Measurements from ENCODE around the gene SLC66A3.

The SLC66A3 gene

DNA sequence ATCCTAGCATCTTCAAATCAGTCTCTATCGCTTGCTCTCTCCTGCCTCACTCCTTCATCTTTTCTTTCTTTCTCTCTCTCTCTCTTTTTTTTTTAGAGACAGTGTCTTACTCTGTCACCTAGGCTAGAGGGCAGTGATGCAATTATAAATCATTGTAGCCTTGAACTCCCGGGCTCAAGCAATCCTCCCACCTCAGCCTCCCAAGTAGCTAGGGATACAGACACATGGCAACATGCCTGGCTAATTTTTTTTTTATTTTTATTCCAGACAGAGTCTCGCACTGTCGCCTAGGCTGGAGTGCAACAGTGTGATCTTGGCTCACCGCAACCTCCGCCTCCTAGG lies 10.6 kb upstream of the SLC66A3 start:
- no peak for TF ChIP-seq Cebpa-rat (IDR thresholded peaks at IDR 0.05)
- H3K4me1 ChIP-seq, result peaks cover 0 to 20% (median 9%) of the 10 kb centered on the region in 10 experiments; a peak in 11 of 20 replicates
- no peaks in the 10 kb centered on the region for H4K20me1 ChIP-seq
- H3K4me2 ChIP-seq, result peak overlapping the region in 4 of 11 experiments; percentile 34 to 51 (median 38); a peak in 6 of 22 replicates
- H3K36me3 ChIP-seq, result no peaks in the 10 kb centered on the region
- no peak overlapping the region for H3K9ac ChIP-seq
- no peak overlapping the region for H3K4me3 ChIP-seq
- peaks cover 0 to 7% (median 0%) of the 10 kb centered on the region in 11 experiments; a peak in 4 of 22 replicates for H3K9me3 ChIP-seq (replicated peaks in 1 of 11)
- peak overlapping the region in 1 of 11 experiments; percentile 49; a peak in 1 of 22 replicates for H3K27ac ChIP-seq
- H3K27me3 ChIP-seq, result no peaks in the 10 kb centered on the region; a peak in 1 of 22 replicates

- peaks cover 0 to 7% (median 0%) of the 10 kb centered on the region in 11 experiments; a peak in 4 of 22 replicates for H3K9me3 ChIP-seq (replicated peaks in 1 of 11)
- H3K4me2 ChIP-seq, result peak overlapping the region in 7 of 11 experiments; percentile 2 to 62 (median 39); a peak in 13 of 22 replicates
- H3K27ac ChIP-seq, result peak overlapping the region in 5 of 11 experiments; percentile 14 to 49 (median 37); a peak in 9 of 22 replicates
- H4K20me1 ChIP-seq, result no peaks in the 10 kb centered on the region
- no peak for TF ChIP-seq Cebpa-rat (IDR thresholded peaks at IDR 0.05)
- no peaks in the 10 kb centered on the region for H3K36me3 ChIP-seq
- H3K4me1 ChIP-seq, result peaks cover 0 to 20% (median 9%) of the 10 kb centered on the region in 10 experiments; a peak in 11 of 20 replicates
- H3K27me3 ChIP-seq, result no peaks in the 10 kb centered on the region; a peak in 1 of 22 replicates
- H3K9ac ChIP-seq, result no peak overlapping the region
- no peak overlapping the region for H3K4me3 ChIP-seq
These were observed 9.9 kb upstream of the SLC66A3 start for GRCh38 chr2:11145350-11145749.

DNA sequence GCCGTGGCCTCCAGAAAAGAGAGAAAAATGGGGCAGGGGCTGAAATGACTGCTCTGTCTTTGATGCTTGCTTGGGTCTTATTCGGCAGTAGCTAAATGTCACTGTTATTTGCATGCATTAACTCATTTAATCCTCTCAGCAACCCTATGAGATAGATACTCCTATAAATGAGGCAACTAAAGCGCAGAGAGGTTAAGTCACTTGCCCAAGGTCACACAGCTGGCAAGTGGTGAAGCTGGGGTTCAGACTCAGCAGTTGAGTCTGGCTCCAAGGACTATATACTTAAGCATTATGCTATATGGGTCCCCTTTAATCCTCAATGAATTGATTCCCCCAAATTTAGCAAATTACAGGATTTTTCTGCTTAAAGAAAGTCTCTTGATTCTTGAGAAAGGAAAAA lies 9.2 kb upstream of the SLC66A3 start:
- H3K4me2 ChIP-seq, result peak overlapping the region in 4 of 11 experiments; percentile 36 to 62 (median 45); a peak in 7 of 22 replicates
- H3K27ac ChIP-seq, result no peak overlapping the region
- no peaks in the 10 kb centered on the region for H4K20me1 ChIP-seq
- H3K27me3 ChIP-seq, result no peaks in the 10 kb centered on the region; a peak in 1 of 22 replicates
- H3K4me1 ChIP-seq, result peaks cover 0 to 20% (median 9%) of the 10 kb centered on the region in 10 experiments; a peak in 11 of 20 replicates
- H3K9me3 ChIP-seq (replicated peaks in 1 of 11), result peaks cover 0 to 7% (median 0%) of the 10 kb centered on the region in 11 experiments; a peak in 4 of 22 replicates
- H3K4me3 ChIP-seq, result no peak overlapping the region
- TF ChIP-seq Cebpa-rat (IDR thresholded peaks at IDR 0.05), result no peak
- H3K36me3 ChIP-seq, result no peaks in the 10 kb centered on the region
- H3K9ac ChIP-seq, result no peak overlapping the region

DNA sequence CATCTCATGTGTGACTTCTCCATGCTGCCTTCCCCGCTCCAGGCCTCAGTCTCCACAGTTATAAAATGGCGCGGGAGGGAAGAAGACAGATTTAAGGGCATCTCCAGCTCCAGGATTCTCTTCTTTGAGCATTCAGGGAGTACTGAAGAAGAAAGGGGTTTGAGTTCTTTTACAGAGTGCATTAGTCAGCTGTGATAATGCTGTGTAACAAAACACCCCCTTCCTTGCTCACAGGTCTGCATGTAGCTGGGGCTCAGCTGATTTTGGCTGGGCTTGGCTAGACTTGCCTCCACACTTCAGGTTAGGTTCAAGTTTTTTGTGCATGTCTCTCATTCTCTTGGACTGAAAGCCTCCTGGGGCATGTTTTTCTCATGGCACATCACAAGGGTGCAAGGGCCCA lies 8.0 kb upstream of the SLC66A3 start:
- Histone ChIP-seq H3K9me3 (replicated peaks in 1 of 11) (peaks cover 0 to 7% (median 0%) of the 10 kb centered on the region in 11 experiments; a peak in 4 of 22 replicates), H3K4me3 (no peak overlapping the region), H3K27ac (no peak overlapping the region), H4K20me1 (no peaks in the 10 kb centered on the region), H3K4me2 (no peak overlapping the region), H3K27me3 (no peaks in the 10 kb centered on the region; a peak in 1 of 22 replicates), H3K4me1 (peaks cover 0 to 20% (median 9%) of the 10 kb centered on the region in 10 experiments; a peak in 11 of 20 replicates), H3K36me3 (no peaks in the 10 kb centered on the region), H3K9ac (no peak overlapping the region)
- TF ChIP-seq Cebpa-rat (IDR thresholded peaks at IDR 0.05), result no peak

DNA sequence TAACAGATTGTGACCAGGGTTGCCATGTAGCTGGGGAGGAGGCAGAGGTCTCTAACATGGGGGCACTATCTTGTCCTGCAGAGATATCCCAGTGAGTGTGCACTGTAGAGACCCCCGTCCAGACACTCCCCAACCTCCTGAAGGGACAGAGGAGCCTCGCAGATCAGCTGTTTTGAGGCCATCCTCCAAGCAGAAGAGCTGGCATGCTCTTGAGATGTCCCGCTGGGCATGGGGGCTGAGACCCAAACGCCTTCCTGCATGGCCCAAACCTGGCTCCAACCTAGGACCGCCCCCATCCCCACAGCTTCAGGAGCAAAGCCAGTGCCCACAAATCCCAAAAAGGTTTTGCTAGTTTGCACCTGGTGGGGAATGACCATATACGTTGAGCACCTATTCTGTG lies 2.7 kb upstream of the SLC66A3 start:
- Histone ChIP-seq H4K20me1 (0 out of 22 replicates have a peak, but pooled peaks cover 0 to 9% (median 0%) of the 10 kb centered on the region in 11 experiments), H3K36me3 (no peaks in the 10 kb centered on the region), H3K4me3 (no peak overlapping the region), H3K9ac (no peak overlapping the region), H3K27ac (no peak overlapping the region), H3K4me1 (peaks cover 17 to 19% (median 18%) of the 10 kb centered on the region in 10 experiments), H3K4me2 (no peak overlapping the region), H3K27me3 (no peaks in the 10 kb centered on the region), H3K9me3 (replicated peaks in 1 of 11) (peaks cover 0 to 2% (median 0%) of the 10 kb centered on the region in 11 experiments; a peak in 2 of 22 replicates)
- TF ChIP-seq Cebpa-rat (IDR thresholded peaks at IDR 0.05), result no peak

DNA sequence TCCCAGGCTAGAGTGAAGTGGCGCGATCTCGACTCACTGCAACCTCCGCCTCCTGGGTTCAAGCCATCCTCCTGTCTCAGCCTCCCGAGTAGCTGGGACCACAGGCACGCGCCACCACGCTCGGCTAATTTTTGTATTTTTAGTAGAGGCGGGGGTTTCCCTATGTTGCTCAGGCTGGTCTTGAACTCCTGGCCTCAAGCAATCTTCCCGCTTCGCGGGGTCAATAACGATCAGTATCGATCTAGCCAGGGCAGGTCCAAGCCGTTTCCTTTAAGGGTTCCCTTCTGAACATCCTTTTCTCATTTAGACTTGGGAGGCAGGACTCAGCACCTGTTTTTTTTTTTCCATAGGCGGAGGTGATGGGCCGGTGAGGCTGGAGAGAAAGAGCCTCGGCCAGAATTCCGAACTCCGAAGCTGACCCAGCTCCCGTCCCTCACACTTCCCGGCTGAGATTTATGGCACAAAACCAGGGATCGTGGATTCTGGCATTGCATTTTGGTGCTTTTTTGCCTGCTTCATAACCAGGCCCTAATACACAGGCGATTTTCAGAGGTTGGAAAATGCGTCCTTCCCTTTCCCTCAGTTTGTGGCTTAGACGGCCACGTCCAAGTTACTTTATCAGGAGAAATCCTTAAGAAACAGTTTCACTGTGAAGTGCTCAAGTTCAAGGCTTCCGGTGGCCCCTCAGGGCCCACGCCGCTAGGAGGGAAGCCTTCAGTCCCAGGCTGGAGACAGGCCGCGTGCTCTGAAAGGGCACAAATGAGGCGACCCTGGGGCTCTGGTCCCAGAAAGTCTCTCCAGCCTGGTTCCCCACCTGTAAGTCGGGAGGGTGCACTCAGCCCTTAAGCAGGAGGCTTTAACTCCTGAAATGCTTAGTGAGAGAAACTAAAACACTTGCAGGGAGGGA lies 998 bp upstream of the SLC66A3 start:
- Histone ChIP-seq H3K27me3 (no peaks in the 10 kb centered on the region), H3K27ac (peak overlapping the region; percentile 76 to 90 (median 84)), H3K4me3 (peak overlapping the region; percentile 47 to 76 (median 64)), H3K36me3 (no peaks in the 10 kb centered on the region), H3K4me2 (peak overlapping the region; percentile 86 to 99 (median 97)), H3K9ac (peak overlapping the region; percentile 71 to 86 (median 82)), H4K20me1 (0 out of 22 replicates have a peak, but pooled peaks cover 0 to 10% (median 0%) of the 10 kb centered on the region in 11 experiments), H3K9me3 (replicated peaks in 1 of 11) (no peaks in the 10 kb centered on the region), H3K4me1 (peaks cover 21 to 27% (median 24%) of the 10 kb centered on the region in 10 experiments)
- no peak for TF ChIP-seq Cebpa-rat (IDR thresholded peaks at IDR 0.05)

DNA sequence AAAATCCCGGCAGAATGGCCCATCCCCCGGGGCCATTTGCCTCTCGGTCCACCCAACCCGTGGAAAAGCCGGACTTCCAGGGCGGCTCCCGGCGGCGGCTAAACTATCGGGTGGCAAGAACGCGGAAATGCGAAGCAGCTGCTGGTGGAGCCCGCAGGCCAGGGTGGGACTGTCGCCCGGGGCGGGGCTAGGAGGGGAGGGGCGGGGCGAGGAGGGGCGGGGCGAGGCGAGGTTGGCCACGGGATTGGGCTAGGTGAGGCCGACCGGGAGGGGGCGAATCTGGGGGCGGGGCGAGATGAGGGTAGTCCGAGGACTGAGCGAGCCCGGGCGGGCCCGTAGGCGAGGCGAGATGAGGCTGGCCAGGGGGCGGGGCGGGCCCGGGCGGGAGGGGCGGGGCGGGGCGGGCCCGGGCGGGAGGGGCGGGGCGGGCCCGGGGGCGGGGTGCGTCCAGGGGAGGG lies 315 bp upstream of the SLC66A3 start:
- no peaks in the 10 kb centered on the region for H3K9me3 ChIP-seq (replicated peaks in 1 of 11)
- H3K4me1 ChIP-seq, result peaks cover 22 to 34% (median 31%) of the 10 kb centered on the region in 10 experiments
- H3K36me3 ChIP-seq, result no peaks in the 10 kb centered on the region
- peak overlapping the region; percentile 71 to 87 (median 84) for H3K9ac ChIP-seq
- no peak for TF ChIP-seq Cebpa-rat (IDR thresholded peaks at IDR 0.05)
- H3K27me3 ChIP-seq, result no peaks in the 10 kb centered on the region
- H3K4me3 ChIP-seq, result peak overlapping the region; percentile 58 to 78 (median 70)
- H4K20me1 ChIP-seq, result 0 out of 22 replicates have a peak, but pooled peaks cover 0 to 10% (median 0%) of the 10 kb centered on the region in 11 experiments
- H3K4me2 ChIP-seq, result peak overlapping the region; percentile 86 to 99 (median 97)
- H3K27ac ChIP-seq, result peak overlapping the region; percentile 76 to 90 (median 84)

DNA sequence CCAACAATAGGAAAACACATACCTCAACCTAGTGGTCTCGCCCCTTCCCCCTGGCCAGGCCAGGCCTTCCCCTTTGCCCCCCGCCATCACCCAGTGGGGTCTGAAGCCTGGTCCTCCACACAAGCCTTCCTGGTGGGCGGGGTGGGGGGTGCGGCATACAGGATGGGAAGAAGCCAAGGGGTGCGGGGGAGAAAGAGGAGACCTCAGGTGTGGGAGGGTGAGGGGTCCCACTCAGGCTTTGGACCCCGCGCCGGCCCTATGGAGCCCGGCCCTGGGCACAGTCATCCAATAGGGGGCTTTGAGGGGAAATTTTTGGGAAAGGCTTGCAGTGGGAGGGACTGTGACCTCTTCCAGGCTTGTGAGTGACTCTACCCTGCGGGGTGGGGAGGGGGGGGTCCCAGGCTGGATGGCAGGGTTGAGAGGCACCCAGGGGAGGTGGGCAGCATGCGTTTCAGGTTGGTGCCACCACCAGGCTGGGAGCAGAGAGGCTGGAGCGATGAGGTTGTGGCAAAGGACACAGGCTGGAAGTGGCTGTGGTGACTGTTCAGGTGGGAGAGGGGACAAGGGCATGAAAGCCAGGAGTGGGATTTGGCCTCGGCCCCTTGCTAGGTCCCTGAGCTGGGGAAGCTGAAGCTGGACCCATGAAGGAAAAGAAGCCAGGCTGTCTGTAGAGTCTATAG lies 1.3 kb downstream of the SLC66A3 start:
- H3K4me1 ChIP-seq, result peaks cover 36 to 49% (median 45%) of the 10 kb centered on the region in 10 experiments
- no peak overlapping the region for H3K27ac ChIP-seq
- peak overlapping the region in 4 of 11 experiments; percentile 74 to 88 (median 83); a peak in 4 of 22 replicates for H3K9ac ChIP-seq
- H3K36me3 ChIP-seq, result no peaks in the 10 kb centered on the region
- H3K4me2 ChIP-seq, result peak overlapping the region; percentile 72 to 96 (median 91)
- TF ChIP-seq Cebpa-rat (IDR thresholded peaks at IDR 0.05), result no peak
- no peaks in the 10 kb centered on the region for H3K9me3 ChIP-seq (replicated peaks in 1 of 11)
- 0 out of 22 replicates have a peak, but pooled peaks cover 0 to 10% (median 0%) of the 10 kb centered on the region in 11 experiments for H4K20me1 ChIP-seq
- H3K4me3 ChIP-seq, result peak overlapping the region in 6 of 10 experiments; percentile 64 to 78 (median 70); a peak in 7 of 20 replicates
- no peaks in the 10 kb centered on the region for H3K27me3 ChIP-seq
